ENCODE measurements around the gene EEF1AKMT1. TPM values are rescaled to one million over a fixed set of nuclear protein-coding genes. Genes with fewer than 3 reads are reported as not detected.

EEF1AKMT1 gene
- total RNA-seq, 4 donors from 2014 or later = 5.9 to 8.5 (median 8.0) TPM

- peaks cover 0 to 18% of the 10 kb centered on the region in 2 donors for H3K36me3 ChIP-seq
- intact Hi-C loops (cut with DNase I; ENCODE audit: low total_unique reads) = loop anchor here (1.0 to 5.0 kb wide), 4 partner anchors 40 to 205 kb away; partner anchors contain the start of gene IFT88
- in situ Hi-C loops (cut with MboI; ENCODE audit: low sequenced_read_pairs in 4 of 4) = no loop called here
- H3K27me3 ChIP-seq = no peaks in the 10 kb centered on the region
- no peaks in the 10 kb centered on the region for H3K9me3 ChIP-seq
- peak overlapping the region; percentile 88 to 95 (median 94) for H3K27ac ChIP-seq
- peaks cover 10 to 11% of the 10 kb centered on the region in 2 donors for H3K4me1 ChIP-seq
- no peak for TF ChIP-seq POLR2A (IDR thresholded peaks at IDR 0.05)
- TF ChIP-seq, protein P1, sequence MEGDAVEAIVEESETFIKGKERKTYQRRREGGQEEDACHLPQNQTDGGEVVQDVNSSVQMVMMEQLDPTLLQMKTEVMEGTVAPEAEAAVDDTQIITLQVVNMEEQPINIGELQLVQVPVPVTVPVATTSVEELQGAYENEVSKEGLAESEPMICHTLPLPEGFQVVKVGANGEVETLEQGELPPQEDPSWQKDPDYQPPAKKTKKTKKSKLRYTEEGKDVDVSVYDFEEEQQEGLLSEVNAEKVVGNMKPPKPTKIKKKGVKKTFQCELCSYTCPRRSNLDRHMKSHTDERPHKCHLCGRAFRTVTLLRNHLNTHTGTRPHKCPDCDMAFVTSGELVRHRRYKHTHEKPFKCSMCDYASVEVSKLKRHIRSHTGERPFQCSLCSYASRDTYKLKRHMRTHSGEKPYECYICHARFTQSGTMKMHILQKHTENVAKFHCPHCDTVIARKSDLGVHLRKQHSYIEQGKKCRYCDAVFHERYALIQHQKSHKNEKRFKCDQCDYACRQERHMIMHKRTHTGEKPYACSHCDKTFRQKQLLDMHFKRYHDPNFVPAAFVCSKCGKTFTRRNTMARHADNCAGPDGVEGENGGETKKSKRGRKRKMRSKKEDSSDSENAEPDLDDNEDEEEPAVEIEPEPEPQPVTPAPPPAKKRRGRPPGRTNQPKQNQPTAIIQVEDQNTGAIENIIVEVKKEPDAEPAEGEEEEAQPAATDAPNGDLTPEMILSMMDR (IDR thresholded peaks at IDR 0.05 in 4 of 5, conservative IDR thresholded peaks at IDR 0.05 in 1 of 5) = no peak
- no peak for ATAC-seq
- DNase-seq = no peak
- peak overlapping the region; percentile 73 to 90 (median 82) for H3K4me3 ChIP-seq
These were observed 1.2 kb downstream of the EEF1AKMT1 start for GRCh38 chr13:20772401-20773131.

DNA sequence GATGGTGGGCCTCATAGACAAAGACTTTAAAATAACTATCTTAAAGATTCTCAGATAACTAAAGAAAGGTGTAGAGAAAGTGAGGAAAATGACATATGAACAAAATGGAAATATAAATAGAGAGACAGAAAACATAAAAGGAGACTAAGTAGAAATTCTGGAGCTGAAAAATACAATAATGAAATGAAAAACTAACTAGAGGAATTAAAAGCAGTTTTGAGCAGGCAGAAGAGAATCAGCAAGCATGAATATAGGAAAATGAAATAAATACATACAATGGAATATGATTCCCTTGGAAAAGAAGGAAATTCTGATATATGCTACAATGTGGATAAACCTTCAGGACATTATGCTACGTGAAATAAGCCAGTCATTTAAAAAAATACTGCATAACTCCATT is 3.9 kb downstream of the EEF1AKMT1 start:
- DNase-seq (no peak), ATAC-seq (no peak)
- H3K27ac ChIP-seq = no peak overlapping the region
- no peak overlapping the region for H3K4me3 ChIP-seq
- peaks cover 0 to 18% of the 10 kb centered on the region in 2 donors for H3K36me3 ChIP-seq
- TF ChIP-seq POLR2A (IDR thresholded peaks at IDR 0.05) = no peak
- TF ChIP-seq, protein P1 (IDR thresholded peaks at IDR 0.05 in 4 of 5, conservative IDR thresholded peaks at IDR 0.05 in 1 of 5) = no peak
- H3K27me3 ChIP-seq = no peaks in the 10 kb centered on the region
- peaks cover 10 to 11% of the 10 kb centered on the region in 2 donors for H3K4me1 ChIP-seq
- intact Hi-C loops (cut with DNase I; ENCODE audit: low total_unique reads) = loop anchor here (5.0 kb wide), 2 partner anchors 42 to 203 kb away; partner anchors contain the start of gene IFT88
- in situ Hi-C loops (cut with MboI; ENCODE audit: low sequenced_read_pairs in 4 of 4) = no loop called here
- H3K9me3 ChIP-seq = no peaks in the 10 kb centered on the region

GRCh38 chr13:20769091-20769490 is 4.7 kb downstream of the EEF1AKMT1 start:
- in situ Hi-C loops (cut with MboI; ENCODE audit: low sequenced_read_pairs in 4 of 4) (no loop called here), intact Hi-C loops (cut with DNase I; ENCODE audit: low total_unique reads) (no loop called here)
- no peak for ATAC-seq
- DNase-seq = no peak
- Histone ChIP-seq H3K27me3 (no peaks in the 10 kb centered on the region), H3K4me3 (no peak overlapping the region), H3K27ac (no peak overlapping the region), H3K9me3 (no peaks in the 10 kb centered on the region), H3K36me3 (peaks cover 0 to 18% of the 10 kb centered on the region in 2 donors), H3K4me1 (peaks cover 10 to 11% of the 10 kb centered on the region in 2 donors)
- no peak for TF ChIP-seq POLR2A (IDR thresholded peaks at IDR 0.05)
- TF ChIP-seq, protein P1 (IDR thresholded peaks at IDR 0.05 in 4 of 5, conservative IDR thresholded peaks at IDR 0.05 in 1 of 5) = no peak

DNA sequence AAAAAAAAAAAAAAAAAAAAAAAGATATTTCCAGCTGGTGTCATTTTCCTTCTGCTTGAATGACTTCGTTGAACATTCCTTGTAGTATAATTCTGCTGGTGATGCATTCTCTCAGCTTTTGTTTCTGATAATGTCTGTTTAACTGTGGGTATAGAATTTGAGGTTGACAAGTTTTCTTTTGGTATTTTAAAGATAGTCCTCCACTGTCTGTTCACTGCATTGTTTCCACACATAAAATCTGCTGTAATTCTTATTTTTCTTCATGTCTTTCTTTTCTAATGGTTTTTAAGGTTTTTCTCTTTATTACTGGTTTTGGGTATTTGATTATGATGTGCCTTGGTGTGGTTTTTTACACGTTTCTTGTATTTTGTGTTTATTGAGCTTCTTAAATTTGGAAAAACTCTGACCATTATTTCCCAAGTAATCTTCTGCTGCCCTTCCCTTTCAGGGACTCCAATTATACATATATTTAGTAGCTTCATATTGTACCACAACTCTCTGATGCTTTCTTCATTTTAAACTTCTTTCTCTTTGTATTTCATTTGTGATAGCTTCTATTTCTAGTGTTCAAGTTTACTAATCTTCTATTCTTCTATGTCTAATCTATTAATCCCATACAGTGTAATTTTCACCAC is 6.3 kb downstream of the EEF1AKMT1 start:
- Histone ChIP-seq H3K4me3 (no peak overlapping the region), H3K9me3 (no peaks in the 10 kb centered on the region), H3K36me3 (peaks cover 0 to 18% of the 10 kb centered on the region in 2 donors), H3K4me1 (peaks cover 4 to 6% of the 10 kb centered on the region in 2 donors), H3K27ac (no peak overlapping the region), H3K27me3 (no peaks in the 10 kb centered on the region)
- ATAC-seq (no peak), DNase-seq (no peak)
- in situ Hi-C loops (cut with MboI; ENCODE audit: low sequenced_read_pairs in 4 of 4) = no loop called here
- TF ChIP-seq, protein P1 (IDR thresholded peaks at IDR 0.05 in 4 of 5, conservative IDR thresholded peaks at IDR 0.05 in 1 of 5) = no peak
- no peak for TF ChIP-seq POLR2A (IDR thresholded peaks at IDR 0.05)
- intact Hi-C loops (cut with DNase I; ENCODE audit: low total_unique reads) = no loop called here
